ENCODE measurements around the gene VEZT. TPM values are rescaled to one million over a fixed set of nuclear protein-coding genes. Genes with fewer than 3 reads are reported as not detected.

The VEZT gene
- total RNA-seq (2022) = 76.9 and 77.4 TPM in 2 replicates
- percentile 91 among the genes with signal in this experiment for Bru-seq, nascent RNA
- BruChase-seq, experiment 1, labeled RNA remaining after a 2-hour chase = percentile 86 among the genes with signal in this experiment
- BruChase-seq, experiment 2, labeled RNA remaining after a 6-hour chase = percentile 84 among the genes with signal in this experiment
- long read RNA-seq, full-length matches to known transcripts = 10 of 39 reads
- long read RNA-seq, partial matches to known transcripts = 7 of 39 reads
- long read RNA-seq, other reads (novel, unspliced or antisense) = 22 of 39 reads

GRCh38 chr12:95217377-95218149 is at the start of gene VEZT, which contains the start of gene FGD6:
VEZT (plus strand) TSS chr12:95217807; CDS start chr12:95217851, 44 bp downstream.
FGD6 (minus strand) TSS chr12:95217467; CDS start chr12:95217240, 227 bp downstream.
- Histone ChIP-seq H3K4me1 (peaks cover 15% of the 10 kb centered on the region; the same call in 1 of the 2 replicates), H3K4me3 (ENCODE audit: low read depth, low read length) (peak within 1 kb of the TSS; percentile 84), H3K36me3 (ENCODE audit: control insufficient read depth, insufficient read depth, low read length) (no peaks in the 10 kb centered on the region), H3K9me3 (no peaks in the 10 kb centered on the region), H3K27me3 (replicated peaks; ENCODE audit: control insufficient read depth, insufficient read depth, low read length) (no peaks in the 10 kb centered on the region)
- peak within 1 kb of the TSS; percentile 88 for H3K27ac Mint-ChIP-seq (ENCODE audit: unreplicated experiment)
- POLR2A ChIA-PET = interaction anchor here (0.5 to 1.5 kb wide), 12 partner anchors 13 to 256 kb away, joined by 3 to 14 read pairs (median 4); partner anchors contain the start of genes METAP2 and NR2C1
- peaks cover 7% of the 10 kb centered on the region for H3K36me3 Mint-ChIP-seq (ENCODE audit: insufficient read depth, unreplicated experiment)
- H3K4me3 Mint-ChIP-seq (ENCODE audit: unreplicated experiment) = peak within 1 kb of the TSS; percentile 81
- no peaks in the 10 kb centered on the region for H3K9me3 Mint-ChIP-seq (ENCODE audit: unreplicated experiment)
- DNase-seq = peak; percentile 99
- intact Hi-C loops (cut with micrococcal nuclease; ENCODE audit: unreplicated experiment) = loop anchor here (1.0 to 5.0 kb wide), 8 partner anchors 13 to 315 kb away; partner anchors contain the start of gene NR2C1
- no peaks in the 10 kb centered on the region for H3K27me3 Mint-ChIP-seq (ENCODE audit: insufficient read depth, unreplicated experiment)
- CTCF ChIA-PET = interaction anchor here (0.6 to 1.7 kb wide), 12 partner anchors 13 to 357 kb away, joined by 3 to 13 read pairs (median 4); partner anchors contain the start of gene NR2C1
- BruUV-seq (replicated peaks) = no TSS peak
- peaks cover 23% of the 10 kb centered on the region for H3K4me1 Mint-ChIP-seq (ENCODE audit: low read depth, unreplicated experiment)
- peak in 1 of 2 experiments; percentile 30 for TF ChIP-seq CTCF (IDR thresholded peaks at IDR 0.05; ENCODE audit: insufficient read depth in 1 of 2, low read depth in 1 of 2, low read length in 1 of 2, severe bottlenecking in 1 of 2, unreplicated experiment in 1 of 2)

GRCh38 chr12:95168746-95169145 is 48.9 kb upstream of the VEZT start:
- DNase-seq = no peak
- no peaks in the 10 kb centered on the region for H3K27me3 ChIP-seq (replicated peaks; ENCODE audit: control insufficient read depth, insufficient read depth, low read length)
- no peak for TF ChIP-seq CTCF (IDR thresholded peaks at IDR 0.05; ENCODE audit: insufficient read depth in 1 of 2, low read depth in 1 of 2, low read length in 1 of 2, severe bottlenecking in 1 of 2, unreplicated experiment in 1 of 2)

GRCh38 chr12:95169368-95169767 is 48.2 kb upstream of the VEZT start:
- Mint-ChIP-seq H3K27ac (ENCODE audit: unreplicated experiment) (peak overlapping the region; percentile 63), H3K36me3 (ENCODE audit: insufficient read depth, unreplicated experiment) (peaks cover 38% of the 10 kb centered on the region), H3K4me1 (ENCODE audit: low read depth, unreplicated experiment) (peaks cover 35% of the 10 kb centered on the region), H3K27me3 (ENCODE audit: insufficient read depth, unreplicated experiment) (no peaks in the 10 kb centered on the region), H3K9me3 (ENCODE audit: unreplicated experiment) (no peaks in the 10 kb centered on the region), H3K4me3 (ENCODE audit: unreplicated experiment) (no peak overlapping the region)
- H3K4me3 ChIP-seq (ENCODE audit: low read depth, low read length) = no peak overlapping the region
- CTCF ChIA-PET = no interaction called here
- intact Hi-C loops (cut with micrococcal nuclease; ENCODE audit: unreplicated experiment) = no loop called here
- no peak for TF ChIP-seq CTCF (IDR thresholded peaks at IDR 0.05; ENCODE audit: insufficient read depth in 1 of 2, low read depth in 1 of 2, low read length in 1 of 2, severe bottlenecking in 1 of 2, unreplicated experiment in 1 of 2)
- H3K9me3 ChIP-seq = no peaks in the 10 kb centered on the region
- no peaks in the 10 kb centered on the region for H3K27me3 ChIP-seq (replicated peaks; ENCODE audit: control insufficient read depth, insufficient read depth, low read length)
- POLR2A ChIA-PET = no interaction called here
- DNase-seq = peak in 1 of 2 experiments; percentile 44
- H3K4me1 ChIP-seq = peaks cover 30% of the 10 kb centered on the region; the same call in 1 of the 2 replicates
- H3K36me3 ChIP-seq (ENCODE audit: control insufficient read depth, insufficient read depth, low read length) = no peaks in the 10 kb centered on the region
- no TSS peak for BruUV-seq (replicated peaks)

More at GRCh38 chr12:95168746-95169145, 48.9 kb upstream of the VEZT start:
- no TSS peak for BruUV-seq (replicated peaks)
- Mint-ChIP-seq H3K36me3 (ENCODE audit: insufficient read depth, unreplicated experiment) (peaks cover 34% of the 10 kb centered on the region), H3K27ac (ENCODE audit: unreplicated experiment) (peak overlapping the region; percentile 63), H3K4me1 (ENCODE audit: low read depth, unreplicated experiment) (peaks cover 35% of the 10 kb centered on the region), H3K4me3 (ENCODE audit: unreplicated experiment) (no peak overlapping the region), H3K9me3 (ENCODE audit: unreplicated experiment) (no peaks in the 10 kb centered on the region), H3K27me3 (ENCODE audit: insufficient read depth, unreplicated experiment) (no peaks in the 10 kb centered on the region)
- ChIA-PET POLR2A (no interaction called here), CTCF (no interaction called here)
- H3K4me3 ChIP-seq (ENCODE audit: low read depth, low read length) = no peak overlapping the region
- peaks cover 30% of the 10 kb centered on the region for H3K4me1 ChIP-seq
- H3K36me3 ChIP-seq (ENCODE audit: control insufficient read depth, insufficient read depth, low read length) = no peaks in the 10 kb centered on the region
- H3K9me3 ChIP-seq = no peaks in the 10 kb centered on the region
- intact Hi-C loops (cut with micrococcal nuclease; ENCODE audit: unreplicated experiment) = no loop called here
